T1000 (cell line): ENCODE results near the gene OPHN1.
"Not testable (repeated sequence)": the region's sequence is repeated elsewhere in the genome, so short reads cannot be mapped to it uniquely, and the experiment has no call there.

ENCODE experiments used
- DNase-seq: peaks from one replicate; lab custom pipeline; 2025; ENCODE audit warnings: mixed read lengths; lab: John Stamatoyannopoulos, UW

OPHN1 gene

GRCh38 chrX:68070119-68070518, 363.2 kb downstream of the OPHN1 start:
- DNase-seq: not testable (repeated sequence)

GRCh38 chrX:68061206-68061535, 372.1 kb downstream of the OPHN1 start:
- no peak for DNase-seq

- DNase-seq: no peak
These were observed 372.6 kb downstream of the OPHN1 start for GRCh38 chrX:68060506-68061205.

GRCh38 chrX:68059469-68059868, 373.8 kb downstream of the OPHN1 start:
- DNase-seq: no peak

- DNase-seq: no peak
These were observed 383.8 kb downstream of the OPHN1 start for GRCh38 chrX:68049466-68049865.

GRCh38 chrX:68048774-68049173, 384.5 kb downstream of the OPHN1 start:
- no peak for DNase-seq

GRCh38 chrX:68045008-68045577, 388.2 kb downstream of the OPHN1 start:
- DNase-seq: no peak

- DNase-seq: no peak
These were observed 389.4 kb downstream of the OPHN1 start for GRCh38 chrX:68043713-68044438.

- no peak for DNase-seq
These were observed 392.2 kb downstream of the OPHN1 start for GRCh38 chrX:68041110-68041509.

- no peak for DNase-seq
These were observed 414.8 kb downstream of the OPHN1 start for GRCh38 chrX:68018248-68019203.

GRCh38 chrX:67998540-67998939, 434.8 kb downstream of the OPHN1 start:
- no peak for DNase-seq
